ENCODE measurements around the gene MCEMP1.

DNA sequence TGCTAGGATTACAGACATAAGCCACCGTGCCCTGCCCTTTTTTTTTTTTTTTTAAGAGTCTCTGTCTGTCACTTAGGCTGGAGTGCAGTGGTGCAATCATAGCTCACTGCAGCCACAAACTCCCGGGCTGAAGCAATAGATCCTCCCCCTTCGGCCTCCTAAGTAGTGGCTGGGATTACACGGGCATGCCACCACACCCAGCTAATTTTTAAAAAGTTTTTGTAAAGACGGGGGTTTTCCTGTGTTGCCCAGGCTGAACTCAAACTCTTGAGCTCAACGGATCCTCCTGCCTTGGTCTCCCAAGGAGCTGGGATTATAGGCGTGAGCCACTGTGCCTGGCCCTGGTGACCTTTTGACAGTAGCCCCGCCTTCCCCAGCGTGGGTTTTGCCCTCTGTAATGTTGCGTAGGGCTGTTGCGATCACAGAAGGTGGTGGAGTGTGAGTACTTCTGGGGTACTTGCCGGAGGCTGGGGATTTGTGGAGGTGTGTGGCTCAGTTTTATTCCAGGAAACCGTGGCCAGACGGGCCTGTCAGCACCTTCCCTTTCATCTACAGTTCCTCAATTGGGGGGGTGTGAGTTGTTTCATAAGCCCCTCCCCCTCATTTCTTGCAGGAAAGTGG is 19.6 kb upstream of the MCEMP1 start:
- TF ChIP-seq NFE2L2 (IDR thresholded peaks at IDR 0.05; ENCODE audit: low read depth, low read length), result no peak
- no peak for TF ChIP-seq POLR2A (IDR thresholded peaks at IDR 0.05; ENCODE audit: low read depth, low read length)
- TF ChIP-seq BHLHE40 (IDR thresholded peaks at IDR 0.05; ENCODE audit: low read depth, low read length), result no peak
- TF ChIP-seq, protein P1, sequence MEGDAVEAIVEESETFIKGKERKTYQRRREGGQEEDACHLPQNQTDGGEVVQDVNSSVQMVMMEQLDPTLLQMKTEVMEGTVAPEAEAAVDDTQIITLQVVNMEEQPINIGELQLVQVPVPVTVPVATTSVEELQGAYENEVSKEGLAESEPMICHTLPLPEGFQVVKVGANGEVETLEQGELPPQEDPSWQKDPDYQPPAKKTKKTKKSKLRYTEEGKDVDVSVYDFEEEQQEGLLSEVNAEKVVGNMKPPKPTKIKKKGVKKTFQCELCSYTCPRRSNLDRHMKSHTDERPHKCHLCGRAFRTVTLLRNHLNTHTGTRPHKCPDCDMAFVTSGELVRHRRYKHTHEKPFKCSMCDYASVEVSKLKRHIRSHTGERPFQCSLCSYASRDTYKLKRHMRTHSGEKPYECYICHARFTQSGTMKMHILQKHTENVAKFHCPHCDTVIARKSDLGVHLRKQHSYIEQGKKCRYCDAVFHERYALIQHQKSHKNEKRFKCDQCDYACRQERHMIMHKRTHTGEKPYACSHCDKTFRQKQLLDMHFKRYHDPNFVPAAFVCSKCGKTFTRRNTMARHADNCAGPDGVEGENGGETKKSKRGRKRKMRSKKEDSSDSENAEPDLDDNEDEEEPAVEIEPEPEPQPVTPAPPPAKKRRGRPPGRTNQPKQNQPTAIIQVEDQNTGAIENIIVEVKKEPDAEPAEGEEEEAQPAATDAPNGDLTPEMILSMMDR (conservative IDR thresholded peaks at IDR 0.05; ENCODE audit: low read depth, low read length), result no peak
- no peak for TF ChIP-seq RFX5 (IDR thresholded peaks at IDR 0.05; ENCODE audit: low read depth, low read length)
- TF ChIP-seq FOS (IDR thresholded peaks at IDR 0.05; ENCODE audit: low read depth, low read length), result no peak
- no peak for TF ChIP-seq MXI1 (IDR thresholded peaks at IDR 0.05; ENCODE audit: borderline replicate concordance, low read depth, low read length)
- TF ChIP-seq, protein P2, sequence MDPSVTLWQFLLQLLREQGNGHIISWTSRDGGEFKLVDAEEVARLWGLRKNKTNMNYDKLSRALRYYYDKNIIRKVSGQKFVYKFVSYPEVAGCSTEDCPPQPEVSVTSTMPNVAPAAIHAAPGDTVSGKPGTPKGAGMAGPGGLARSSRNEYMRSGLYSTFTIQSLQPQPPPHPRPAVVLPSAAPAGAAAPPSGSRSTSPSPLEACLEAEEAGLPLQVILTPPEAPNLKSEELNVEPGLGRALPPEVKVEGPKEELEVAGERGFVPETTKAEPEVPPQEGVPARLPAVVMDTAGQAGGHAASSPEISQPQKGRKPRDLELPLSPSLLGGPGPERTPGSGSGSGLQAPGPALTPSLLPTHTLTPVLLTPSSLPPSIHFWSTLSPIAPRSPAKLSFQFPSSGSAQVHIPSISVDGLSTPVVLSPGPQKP (IDR thresholded peaks at IDR 0.05; ENCODE audit: borderline replicate concordance, low read depth, low read length), result no peak
- TF ChIP-seq RAD21 (IDR thresholded peaks at IDR 0.05; ENCODE audit: low read length), result no peak
- no peak for TF ChIP-seq CEBPB (IDR thresholded peaks at IDR 0.05; ENCODE audit: low read depth, low read length)

Data from IMR-90 (cell line).